Endothelial cell of umbilical vein (primary cell): ENCODE measurements around the gene ARHGEF10L. TPM values are rescaled to one million over a fixed set of nuclear protein-coding genes. Genes with fewer than 3 reads are reported as not detected.

Source experiments
- BruUV-seq: library from RNA; stranded (reverse); fragments of 400-500 nt; replicated peaks from 2 replicates; lab custom pipeline; 2021; lab: Mats Ljungman, UMichigan
- CTCF ChIA-PET: fragments of 300-600, 350-600 bp; sonication (Branson Sonifier 250); formaldehyde crosslinking; loops from one replicate; lab custom pipeline; 2021; ENCODE audit warnings: antibody characterized with exemption, inconsistent platforms; lab: Charles Lee
- POLR2A ChIA-PET: fragments of 300-600, 350-600 bp; sonication (Branson Sonifier 250); formaldehyde crosslinking; loops from one replicate; lab custom pipeline; 2021; ENCODE audit warnings: antibody characterized with exemption, inconsistent platforms; lab: Charles Lee
- DNase-seq: peaks from one replicate; pipeline ENCODE4 v3.0.0-alpha.2; 2011; ENCODE audit warnings: low read depth, low spot score
- FAIRE-seq: peaks from 2 replicates; lab custom pipeline; 2011; peaks lifted over from hg19 to GRCh38; lab: Jason Lieb, UNC
- H2AFZ ChIP-seq: 2 replicates; pipeline ENCODE4 v1.6.0; 2012; ENCODE audit warnings: low read depth, low read length, control low read depth, inconsistent platforms
- H3K27ac ChIP-seq: 2 replicates; pipeline ENCODE4 v1.5.1; 2011; ENCODE audit warnings: low read depth, mild to moderate bottlenecking, control low read depth, low read length, moderate library complexity; ENCODE audit not compliant: insufficient read depth
- H3K27me3 ChIP-seq, 2 experiments: 2 replicates each; pipeline versions ENCODE4 v1.6.0 to v1.6.1; 2011; ENCODE audit warnings: low read length in 2 of 2, mixed read lengths in 1 of 2; ENCODE audit not compliant: control insufficient read depth in 2 of 2, insufficient read depth in 2 of 2
- H3K36me3 ChIP-seq, 2 experiments: 2 replicates in 1 of 2; 3 replicates in 1 of 2; pipeline ENCODE4 v1.5.1; 2011; ENCODE audit warnings: low read length in 2 of 2, mild to moderate bottlenecking in 1 of 2, moderate library complexity in 1 of 2; ENCODE audit not compliant: control insufficient read depth in 2 of 2, insufficient read depth in 2 of 2; ENCODE audit errors: extremely low read depth in 1 of 2
- H3K4me1 ChIP-seq: 3 replicates; pipeline ENCODE4 v1.5.1; 2011; ENCODE audit warnings: mild to moderate bottlenecking, low read length; ENCODE audit not compliant: control insufficient read depth, insufficient read depth; ENCODE audit errors: extremely low read depth
- H3K4me2 ChIP-seq: 2 replicates; pipeline ENCODE4 v1.6.1; 2011; ENCODE audit warnings: low read length, control low read depth, mixed read lengths; ENCODE audit not compliant: insufficient read depth
- H3K4me3 ChIP-seq, 3 experiments: fragments of 200-600 bp in 1 of 3; sonication (generic), shearing (Covaris generic) in 1 of 3; replicated peaks in 1 of 3; 2 replicates each; pipeline ENCODE4 v1.5.1; 2011 to 2016; ENCODE audit warnings: control low read depth in 3 of 3, low read length in 3 of 3, mild to moderate bottlenecking in 2 of 3, inconsistent platforms in 1 of 3, low read depth in 1 of 3, moderate library complexity in 1 of 3; ENCODE audit not compliant: insufficient read depth in 1 of 3
- H3K79me2 ChIP-seq: 2 replicates; pipeline ENCODE4 v1.6.0; 2012; ENCODE audit warnings: low read length, inconsistent platforms; ENCODE audit not compliant: control insufficient read depth, insufficient read depth
- H3K9ac ChIP-seq: replicated peaks from 2 replicates; pipeline ENCODE3; 2011; ENCODE audit warnings: low read length, control low read depth; ENCODE audit not compliant: insufficient read depth; ENCODE audit errors: extremely low read depth
- H3K9me1 ChIP-seq: replicated peaks from 3 replicates; pipeline ENCODE4 v1.6.0; 2011; ENCODE audit warnings: mild to moderate bottlenecking, low read length; ENCODE audit not compliant: control insufficient read depth, insufficient read depth; ENCODE audit errors: extremely low read depth
- H3K9me3 ChIP-seq: replicated peaks from 2 replicates; pipeline ENCODE4 v1.5.1; 2012; ENCODE audit warnings: low read length, inconsistent platforms; ENCODE audit not compliant: control insufficient read depth, insufficient read depth
- H4K20me1 ChIP-seq: replicated peaks from 2 replicates; pipeline ENCODE3; 2011; ENCODE audit warnings: mild to moderate bottlenecking, low read length; ENCODE audit not compliant: control insufficient read depth, insufficient read depth; ENCODE audit errors: extremely low read depth
- EZH2 ChIP-seq: IDR thresholded peaks from 2 replicates; pipeline ENCODE4 v1.6.1; 2012; ENCODE audit warnings: borderline replicate concordance, low read depth, mild to moderate bottlenecking, moderate library complexity, low read length, inconsistent platforms; ENCODE audit not compliant: severe bottlenecking
- FOS ChIP-seq: IDR thresholded peaks from 2 replicates; pipeline ENCODE4 v1.6.1; 2011; ENCODE audit warnings: mild to moderate bottlenecking, low read length, moderate library complexity, borderline replicate concordance; ENCODE audit not compliant: insufficient read depth
- GATA2 ChIP-seq: IDR thresholded peaks from 2 replicates; pipeline ENCODE4 v1.7.0; 2011; ENCODE audit warnings: low read depth, mild to moderate bottlenecking, moderate library complexity, mixed read lengths, low read length; ENCODE audit not compliant: insufficient read length, insufficient read depth
- JUN ChIP-seq: IDR thresholded peaks from 2 replicates; pipeline ENCODE4 v1.6.1; 2011; ENCODE audit warnings: borderline replicate concordance, low read depth; ENCODE audit not compliant: insufficient read length, insufficient read depth
- MAX ChIP-seq: IDR thresholded peaks from 2 replicates; pipeline ENCODE4 v1.6.1; 2011; ENCODE audit not compliant: insufficient read depth, insufficient read length
- POLR2A ChIP-seq: IDR thresholded peaks from 2 replicates; pipeline ENCODE4 v1.6.1; 2012; ENCODE audit warnings: low read depth, mild to moderate bottlenecking, control low read depth, low read length
- POLR2AphosphoS5 ChIP-seq: IDR thresholded peaks from 2 replicates; pipeline ENCODE4 v1.6.1; 2012; ENCODE audit warnings: low read depth, mild to moderate bottlenecking, control low read depth, low read length, moderate library complexity; ENCODE audit not compliant: insufficient read depth
- dilution Hi-C: fragments of 300-500 bp; cut with MboI; formaldehyde crosslinking; loops from one replicate; pipeline ENCODE4 v1.15.0; 2019; ENCODE audit warnings: low sequenced_read_pairs; ENCODE audit not compliant: extremely low pct_ligation_motif_present
- intact Hi-C: fragments of 100-400 bp; cut with micrococcal nuclease; formaldehyde crosslinking; loops from one replicate; pipeline ENCODE4 v1.10.0; 2022
- polyA plus RNA-seq, 4 experiments: library from polyadenylated mRNA; depleted of rRNA in 3 of 4; stranded (reverse) in 3 of 4; unstranded in 1 of 4; fragments of >200 nt; gene quantifications; 2 replicates each; pipeline versions ENCODE4 v1.2.1 to v1.2.3, GENCODE V29; 2011 to 2012; ENCODE audit warnings: missing spikeins in 1 of 4
- total RNA-seq: library from RNA; stranded (reverse); gene quantifications from 2 replicates; pipeline ENCODE4 v1.2.3, GENCODE V29; 2021
- TF ChIP-seq, protein P1 (sequence below), 2 donors: IDR thresholded peaks; 1 replicate in 1 of 2; 2 replicates in 1 of 2; pipeline ENCODE4 v1.5.1; 2011; ENCODE audit warnings: low read length in 2 of 2, mild to moderate bottlenecking in 2 of 2, moderate library complexity in 2 of 2, control low read depth in 1 of 2, inconsistent platforms in 1 of 2, low read depth in 1 of 2; ENCODE audit not compliant: insufficient read depth in 1 of 2; ENCODE audit errors: extremely low read depth in 1 of 2

Gene ARHGEF10L
- total and polyA plus RNA-seq, 2 donors (not counting 3 experiments of a cell fraction or from before 2014, with no cell fraction given) = 1.9 to 5.2 TPM

DNA sequence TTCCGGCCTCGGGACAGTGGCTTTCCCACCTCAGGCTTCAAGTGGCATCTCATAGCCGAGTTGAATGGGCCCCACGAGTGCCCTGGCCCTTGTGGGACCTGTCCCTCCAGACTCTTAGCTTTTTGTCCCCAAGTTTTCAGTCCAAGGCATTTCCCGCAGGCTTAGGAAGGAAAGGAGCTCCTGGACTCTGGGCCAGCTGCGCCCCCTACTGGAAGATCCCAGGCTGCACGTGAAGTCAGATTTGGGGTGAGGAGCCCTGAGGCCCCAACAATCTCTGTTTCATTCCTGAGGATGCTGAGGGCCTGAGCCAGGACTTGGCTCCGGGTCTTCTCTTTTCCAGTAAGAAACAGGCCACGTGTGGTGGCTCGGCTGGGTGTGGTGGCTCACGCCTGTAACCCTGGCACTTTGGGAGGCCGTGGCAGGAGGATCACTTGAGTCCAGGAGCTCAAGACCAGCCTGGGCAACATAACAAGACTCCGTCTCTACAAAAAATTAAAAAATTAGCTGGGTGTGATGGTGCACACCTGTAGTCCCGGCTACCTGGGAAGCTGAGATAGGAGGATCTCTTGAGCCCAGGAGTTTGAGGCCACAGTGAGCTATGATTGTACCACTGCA lies 67.4 kb downstream of the ARHGEF10L start:
- no peaks in the 10 kb centered on the region for H3K4me1 ChIP-seq
- DNase-seq (peak; percentile 48), FAIRE-seq (peak; percentile 71)
- no peaks in the 10 kb centered on the region for H3K79me2 ChIP-seq
- H3K9me3 ChIP-seq = no peaks in the 10 kb centered on the region
- TF ChIP-seq, protein P1, sequence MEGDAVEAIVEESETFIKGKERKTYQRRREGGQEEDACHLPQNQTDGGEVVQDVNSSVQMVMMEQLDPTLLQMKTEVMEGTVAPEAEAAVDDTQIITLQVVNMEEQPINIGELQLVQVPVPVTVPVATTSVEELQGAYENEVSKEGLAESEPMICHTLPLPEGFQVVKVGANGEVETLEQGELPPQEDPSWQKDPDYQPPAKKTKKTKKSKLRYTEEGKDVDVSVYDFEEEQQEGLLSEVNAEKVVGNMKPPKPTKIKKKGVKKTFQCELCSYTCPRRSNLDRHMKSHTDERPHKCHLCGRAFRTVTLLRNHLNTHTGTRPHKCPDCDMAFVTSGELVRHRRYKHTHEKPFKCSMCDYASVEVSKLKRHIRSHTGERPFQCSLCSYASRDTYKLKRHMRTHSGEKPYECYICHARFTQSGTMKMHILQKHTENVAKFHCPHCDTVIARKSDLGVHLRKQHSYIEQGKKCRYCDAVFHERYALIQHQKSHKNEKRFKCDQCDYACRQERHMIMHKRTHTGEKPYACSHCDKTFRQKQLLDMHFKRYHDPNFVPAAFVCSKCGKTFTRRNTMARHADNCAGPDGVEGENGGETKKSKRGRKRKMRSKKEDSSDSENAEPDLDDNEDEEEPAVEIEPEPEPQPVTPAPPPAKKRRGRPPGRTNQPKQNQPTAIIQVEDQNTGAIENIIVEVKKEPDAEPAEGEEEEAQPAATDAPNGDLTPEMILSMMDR (IDR thresholded peaks at IDR 0.05; ENCODE audit: extremely low read depth in 1 of 2, insufficient read depth in 1 of 2, low read depth in 1 of 2, low read length in 2 of 2) = peak; percentile 86 to 94
- TF ChIP-seq FOS (no peak), GATA2 (no peak), POLR2A (no peak), EZH2 (no peak), POLR2AphosphoS5 (no peak), MAX (no peak), JUN (no peak)
- H3K4me2 ChIP-seq = no peak overlapping the region
- POLR2A ChIA-PET = interaction anchor here (0.7 kb wide), 2 partner anchors 103 to 1957 kb away, joined by 3 to 4 read pairs; no protein-coding TSS in a partner anchor
- no peak overlapping the region for H3K9ac ChIP-seq
- no peaks in the 10 kb centered on the region for H3K36me3 ChIP-seq
- no peak overlapping the region for H3K27ac ChIP-seq
- dilution Hi-C loops = no loop called here
- no TSS peak for BruUV-seq
- H3K27me3 ChIP-seq = no peaks in the 10 kb centered on the region
- no peaks in the 10 kb centered on the region for H4K20me1 ChIP-seq
- intact Hi-C loops = loop anchor here (1.0 kb wide), 3 partner anchors 105 to 187 kb away; no protein-coding TSS in a partner anchor
- no peak overlapping the region for H3K4me3 ChIP-seq
- H2AFZ ChIP-seq = no peak overlapping the region
- H3K9me1 ChIP-seq = no peaks in the 10 kb centered on the region
- CTCF ChIA-PET = interaction anchor here (0.6 to 5.9 kb wide), 44 partner anchors 8 to 975 kb away, joined by 3 to 374 read pairs (median 5); partner anchors contain the start of genes ARHGEF10L and RCC2
